Natural killer cell (primary cell): ENCODE data around the gene NTMT1. TPM values are rescaled to one million over a fixed set of nuclear protein-coding genes. Genes with fewer than 3 reads are reported as not detected.

Experiments
- ATAC-seq, 3 donors: fragments of 150-1000 bp in 2 of 3; fragments of 200-7000 bp in 1 of 3; cut with Tn5 transposase; 1 replicate in 1 of 3; 2 replicates in 2 of 3; pipeline ENCODE4 v1.10.0; 2021; ENCODE audit warnings: mild to moderate bottlenecking in 2 of 3, moderate library complexity in 2 of 3
- DNase-seq, 2 donors: peaks; one replicate each; pipeline versions ENCODE4 v3.0.0 to v3.0.0-alpha.2; 2013 to 2021; ENCODE audit warnings: mixed read lengths in 1 of 2
- H3K27ac ChIP-seq: one replicate; pipeline ENCODE4 v1.5.1; 2013; ENCODE audit warnings: mild to moderate bottlenecking, low read length
- H3K27me3 ChIP-seq: one replicate; pipeline ENCODE4 v1.6.1; 2013; ENCODE audit warnings: low read length; ENCODE audit not compliant: control insufficient read depth, insufficient read depth
- H3K36me3 ChIP-seq: one replicate; pipeline ENCODE4 v1.6.1; 2013; ENCODE audit warnings: low read length; ENCODE audit not compliant: control insufficient read depth, insufficient read depth
- H3K4me1 ChIP-seq: one replicate; pipeline ENCODE4 v1.6.1; 2013; ENCODE audit warnings: low read length; ENCODE audit not compliant: control insufficient read depth, insufficient read depth
- H3K4me3 ChIP-seq: one replicate; pipeline ENCODE4 v1.5.1; 2013; ENCODE audit warnings: low read length
- H3K9me3 ChIP-seq: one replicate; pipeline ENCODE4 v1.6.1; 2013; ENCODE audit warnings: low read length; ENCODE audit not compliant: control insufficient read depth, insufficient read depth
- H3K27ac Mint-ChIP-seq, 2 donors: one replicate each; pipeline ENCODE4 v1.8.0; 2022; ENCODE audit warnings: mild to moderate bottlenecking in 2 of 2, mixed read lengths in 2 of 2, moderate library complexity in 1 of 2
- H3K27me3 Mint-ChIP-seq, 2 donors: one replicate each; pipeline ENCODE4 v1.8.0; 2022; ENCODE audit warnings: low read depth in 2 of 2, mixed read lengths in 2 of 2
- H3K36me3 Mint-ChIP-seq: one replicate; pipeline ENCODE4 v1.8.0; 2022; ENCODE audit warnings: mixed read lengths
- H3K4me1 Mint-ChIP-seq, 2 donors: one replicate each; pipeline ENCODE4 v1.8.0; 2022; ENCODE audit warnings: mixed read lengths in 2 of 2
- H3K4me3 Mint-ChIP-seq: one replicate; pipeline ENCODE4 v1.8.0; 2022; ENCODE audit warnings: mild to moderate bottlenecking, moderate library complexity, mixed read lengths
- H3K9me3 Mint-ChIP-seq, 2 donors: one replicate each; pipeline ENCODE4 v1.8.0; 2022; ENCODE audit warnings: mixed read lengths in 2 of 2
- CTCF ChIP-seq: fragments of 200-600 bp; IDR thresholded peaks from one replicate; pipeline ENCODE4 v1.8.0; 2022; ENCODE audit warnings: antibody characterized with exemption
- WGBS: methylation state at CpG from one replicate; pipeline ENCODE4 v1.1.7; 2013; ENCODE audit warnings: missing lambda C conversion rate; ENCODE audit not compliant: insufficient coverage; 5-methylcytosine and 5-hydroxymethylcytosine counted together
- intact Hi-C: fragments of 100-400 bp; cut with micrococcal nuclease; formaldehyde crosslinking; loops from one replicate; pipeline ENCODE4 v1.14.2; 2022
- total RNA-seq, 4 donors: library from RNA; stranded (reverse); fragments of 120-200 nt in 1 of 4; gene quantifications; one replicate each; pipeline versions ENCODE4 v1.2.3 to v1.2.4, GENCODE V29; 2013 to 2022

Gene NTMT1
- total RNA-seq, 3 donors from 2014 or later (not counting 1 experiment from before 2014, with no cell fraction given) = 17.1 to 23.5 (median 17.1) TPM

- Histone ChIP-seq H3K4me3 (no peak overlapping the region), H3K9me3 (no peaks in the 10 kb centered on the region), H3K27me3 (no peaks in the 10 kb centered on the region), H3K36me3 (no peaks in the 10 kb centered on the region), H3K4me1 (peaks cover 38% of the 10 kb centered on the region), H3K27ac (no peak overlapping the region)
- Mint-ChIP-seq H3K9me3 (peaks cover 0 to 2% of the 10 kb centered on the region in 2 donors), H3K36me3 (no peaks in the 10 kb centered on the region), H3K4me1 (peaks cover 8 to 17% of the 10 kb centered on the region in 2 donors), H3K27me3 (peaks cover 0 to 5% of the 10 kb centered on the region in 2 donors), H3K27ac (no peak overlapping the region), H3K4me3 (no peak overlapping the region)
- intact Hi-C loops = no loop called here
- 63% methylated on average over 11 of the region's 11 CpGs for WGBS
- TF ChIP-seq CTCF = no peak
- DNase-seq (peak in 1 of 2 donors; percentile 64), ATAC-seq (no peak)
These were observed 45.6 kb upstream of the NTMT1 start for GRCh38 chr9:129580211-129580915.

DNA sequence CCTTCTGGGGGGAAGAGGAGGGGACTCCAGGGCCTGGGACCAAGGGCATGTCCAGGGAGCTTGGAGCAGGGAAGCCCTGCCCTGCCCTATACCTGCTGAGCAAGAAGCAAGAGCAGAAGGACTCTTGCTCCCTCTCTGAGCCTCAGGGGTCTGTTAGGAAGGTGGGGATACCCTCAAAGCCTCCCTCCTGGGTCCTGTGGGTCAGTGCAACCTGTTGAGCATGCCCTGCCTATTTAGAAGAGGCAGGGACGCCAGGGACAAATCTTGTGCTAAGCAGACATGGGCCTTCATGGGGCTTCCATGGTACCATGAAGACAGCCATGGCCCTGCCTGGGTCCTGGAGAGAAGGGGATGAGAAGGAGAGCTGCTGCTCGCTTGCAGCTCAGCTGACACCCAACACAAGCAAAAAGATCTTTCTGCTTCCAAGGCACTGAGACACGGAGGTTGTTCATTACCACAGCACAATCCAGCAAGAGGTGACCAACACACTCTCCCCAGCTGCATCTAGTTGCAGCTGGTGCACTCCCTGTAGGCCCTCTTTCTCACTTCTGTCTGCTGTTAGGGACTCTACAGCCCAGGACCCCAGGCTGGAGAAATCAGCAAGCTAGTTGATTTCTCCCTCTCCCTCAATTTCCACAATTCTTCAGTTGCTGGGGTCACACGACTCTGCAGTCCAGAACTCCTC is 44.3 kb upstream of the NTMT1 start:
- H3K27me3 Mint-ChIP-seq = no peaks in the 10 kb centered on the region
- intact Hi-C loops = no loop called here
- DNase-seq = no peak
- no peak overlapping the region for H3K27ac ChIP-seq
- no peaks in the 10 kb centered on the region for H3K9me3 Mint-ChIP-seq
- no peak overlapping the region for H3K4me3 ChIP-seq
- whole genome bisulfite sequencing = 88% methylated on average over 4 of the region's 4 CpGs
- ATAC-seq = no peak
- H3K4me3 Mint-ChIP-seq = no peak overlapping the region
- H3K9me3 ChIP-seq = no peaks in the 10 kb centered on the region
- no peak overlapping the region for H3K27ac Mint-ChIP-seq
- peaks cover 8 to 17% of the 10 kb centered on the region in 2 donors for H3K4me1 Mint-ChIP-seq
- TF ChIP-seq CTCF = no peak
- no peaks in the 10 kb centered on the region for H3K36me3 Mint-ChIP-seq
- no peaks in the 10 kb centered on the region for H3K27me3 ChIP-seq
- H3K36me3 ChIP-seq = no peaks in the 10 kb centered on the region
- peaks cover 46% of the 10 kb centered on the region for H3K4me1 ChIP-seq

- Mint-ChIP-seq H3K4me3 (no peak overlapping the region), H3K4me1 (peaks cover 8 to 17% of the 10 kb centered on the region in 2 donors), H3K27ac (no peak overlapping the region), H3K9me3 (no peaks in the 10 kb centered on the region), H3K27me3 (no peaks in the 10 kb centered on the region), H3K36me3 (no peaks in the 10 kb centered on the region)
- ATAC-seq = no peak
- Histone ChIP-seq H3K27ac (no peak overlapping the region), H3K4me1 (peaks cover 55% of the 10 kb centered on the region), H3K4me3 (no peak overlapping the region), H3K36me3 (no peaks in the 10 kb centered on the region), H3K27me3 (no peaks in the 10 kb centered on the region), H3K9me3 (no peaks in the 10 kb centered on the region)
- DNase-seq = peak in 1 of 2 donors; percentile 21
- 52% methylated on average over 3 of the region's 3 CpGs for WGBS
- no peak for TF ChIP-seq CTCF
- intact Hi-C loops = no loop called here
These were observed 43.1 kb upstream of the NTMT1 start for GRCh38 chr9:129582855-129583254.
